Neural cell (in vitro differentiated cells): ENCODE data around the gene TRABD2B. TPM values are rescaled to one million over a fixed set of nuclear protein-coding genes. Genes with fewer than 3 reads are reported as not detected.

ENCODE experiments used
- H2AFZ ChIP-seq: fragments of 200-600, 300-800 bp; sonication (generic), shearing (Covaris generic); 2 replicates; pipeline ENCODE4 v1.6.0; 2014; ENCODE audit warnings: low read depth, mild to moderate bottlenecking, antibody characterized with exemption, low read length, moderate library complexity
- H3F3A ChIP-seq: fragments of 200-600 bp; shearing (Covaris generic); 2 replicates; pipeline ENCODE4 v1.6.1; 2016; ENCODE audit warnings: mild to moderate bottlenecking, moderate library complexity, mixed read lengths, antibody characterized with exemption, low read length; ENCODE audit not compliant: insufficient read depth, poor library complexity, severe bottlenecking
- H3K27ac ChIP-seq: fragments of 200-600, 300-800 bp; sonication (generic), shearing (Covaris generic); 2 replicates; pipeline ENCODE4 v1.5.1; 2014; ENCODE audit warnings: mild to moderate bottlenecking, low read length, moderate library complexity
- H3K27me3 ChIP-seq: fragments of 300-800, 200-600 bp; sonication (generic), shearing (Covaris generic); 2 replicates; pipeline ENCODE4 v1.6.0; 2014; ENCODE audit warnings: mild to moderate bottlenecking, low read depth, low read length, moderate library complexity; ENCODE audit not compliant: insufficient read depth
- H3K36me3 ChIP-seq: fragments of 300-800, 200-600 bp; sonication (generic), shearing (Covaris generic); 2 replicates; pipeline ENCODE4 v1.5.1; 2014; ENCODE audit warnings: mild to moderate bottlenecking, antibody characterized with exemption, low read length, moderate library complexity; ENCODE audit not compliant: insufficient read depth
- H3K4me2 ChIP-seq: fragments of 300-800, 200-600 bp; sonication (generic), shearing (Covaris generic); 2 replicates; pipeline ENCODE4 v1.6.0; 2014; ENCODE audit warnings: mild to moderate bottlenecking, low read length
- H3K4me3 ChIP-seq: fragments of 300-800, 200-600 bp; sonication (generic), shearing (Covaris generic); 2 replicates; pipeline ENCODE4 v1.5.1; 2014; ENCODE audit warnings: mild to moderate bottlenecking, low read length, moderate library complexity
- H3K79me2 ChIP-seq: fragments of 200-600 bp; shearing (Covaris generic); replicated peaks from 2 replicates; pipeline ENCODE4 v1.6.0; 2014; ENCODE audit warnings: mild to moderate bottlenecking, low read length, moderate library complexity; ENCODE audit not compliant: insufficient read depth
- H3K9ac ChIP-seq: fragments of 300-800, 200-600 bp; sonication (generic), shearing (Covaris generic); 2 replicates; pipeline ENCODE4 v1.6.1; 2016; ENCODE audit warnings: mild to moderate bottlenecking, low read length, mixed read lengths
- H3K9me2 ChIP-seq: fragments of 200-600 bp; shearing (Covaris generic); 2 replicates; pipeline ENCODE4 v1.6.1; 2016; ENCODE audit warnings: mild to moderate bottlenecking, low read length, mixed read lengths; ENCODE audit not compliant: insufficient read depth
- H3K9me3 ChIP-seq: fragments of 200-600, 300-800 bp; sonication (generic), shearing (Covaris generic); 2 replicates; pipeline ENCODE4 v1.6.1; 2016; ENCODE audit warnings: mild to moderate bottlenecking, mixed run types, low read length, moderate library complexity, mixed read lengths
- H4K20me1 ChIP-seq: fragments of 200-600 bp; shearing (Covaris generic); 2 replicates; pipeline ENCODE4 v1.6.1; 2016; ENCODE audit warnings: mild to moderate bottlenecking, mixed run types; ENCODE audit not compliant: insufficient read depth
- CTCF ChIP-seq: fragments of 450-650 bp; IDR thresholded peaks from 2 replicates; pipeline ENCODE4 v1.5.1; 2014; ENCODE audit warnings: antibody characterized with exemption, mild to moderate bottlenecking, moderate library complexity; ENCODE audit not compliant: poor library complexity, severe bottlenecking
- EP300 ChIP-seq: fragments of 450-650 bp; conservative IDR thresholded peaks from 2 replicates; pipeline ENCODE4 v1.6.1; 2014; ENCODE audit warnings: antibody characterized with exemption, mild to moderate bottlenecking, moderate library complexity; ENCODE audit not compliant: poor library complexity, severe bottlenecking
- EZH2 ChIP-seq: fragments of 200-600, 300-800 bp; shearing (Covaris generic), sonication (generic); IDR thresholded peaks from 2 replicates; pipeline ENCODE4 v1.6.1; 2014; ENCODE audit warnings: antibody characterized with exemption, low read length, borderline replicate concordance, mild to moderate bottlenecking; ENCODE audit not compliant: insufficient read depth, poor library complexity, severe bottlenecking
- MXI1 ChIP-seq: fragments of 450-650 bp; conservative IDR thresholded peaks from 2 replicates; pipeline ENCODE4 v1.6.1; 2014; ENCODE audit warnings: antibody characterized with exemption, mild to moderate bottlenecking; ENCODE audit not compliant: poor library complexity, severe bottlenecking
- POLR2AphosphoS5 ChIP-seq: IDR thresholded peaks from 2 replicates; pipeline ENCODE4 v1.6.1; 2012
- RAD21 ChIP-seq: fragments of 450-650 bp; conservative IDR thresholded peaks from 2 replicates; pipeline ENCODE4 v1.6.1; 2014; ENCODE audit warnings: antibody characterized with exemption, mild to moderate bottlenecking, moderate library complexity
- REST ChIP-seq: IDR thresholded peaks from 2 replicates; pipeline ENCODE4 v1.6.1; 2012; ENCODE audit warnings: borderline replicate concordance
- SMC3 ChIP-seq: fragments of 450-650 bp; conservative IDR thresholded peaks from 2 replicates; pipeline ENCODE4 v1.6.1; 2014; ENCODE audit warnings: antibody characterized with exemption, mild to moderate bottlenecking, moderate library complexity; ENCODE audit not compliant: poor library complexity
- TAF1 ChIP-seq: IDR thresholded peaks from 2 replicates; pipeline ENCODE4 v1.6.1; 2012; ENCODE audit warnings: low read depth
- polyA plus RNA-seq: library from polyadenylated mRNA; depleted of rRNA; stranded (reverse); fragments of >200 nt; gene quantifications from 2 replicates; pipeline ENCODE4 v1.2.3, GENCODE V29; 2014

Gene TRABD2B
- polyA plus RNA-seq, 1 donor from 2014 or later = 0.02 TPM

- Histone ChIP-seq H3F3A (no peaks in the 10 kb centered on the region), H4K20me1 (no peaks in the 10 kb centered on the region), H3K4me3 (no peak overlapping the region), H3K27ac (no peak overlapping the region), H3K9me3 (no peaks in the 10 kb centered on the region), H3K27me3 (peaks cover 19% of the 10 kb centered on the region), H3K9me2 (no peaks in the 10 kb centered on the region), H3K36me3 (no peaks in the 10 kb centered on the region), H3K4me2 (no peak overlapping the region), H2AFZ (no peak overlapping the region), H3K9ac (no peak overlapping the region), H3K79me2 (no peaks in the 10 kb centered on the region)
- TF ChIP-seq EP300 (no peak), POLR2AphosphoS5 (no peak), REST (no peak), TAF1 (no peak), RAD21 (no peak), EZH2 (no peak), MXI1 (no peak), SMC3 (no peak), CTCF (no peak)
Observed at GRCh38 chr1:47979724-47980123, 17.5 kb downstream of the TRABD2B start.

- Histone ChIP-seq H3F3A (no peaks in the 10 kb centered on the region), H2AFZ (no peak overlapping the region), H3K9me3 (no peaks in the 10 kb centered on the region), H3K27ac (no peak overlapping the region), H4K20me1 (no peaks in the 10 kb centered on the region), H3K9me2 (no peaks in the 10 kb centered on the region), H3K4me2 (no peak overlapping the region), H3K4me3 (no peak overlapping the region), H3K79me2 (no peaks in the 10 kb centered on the region), H3K9ac (no peak overlapping the region), H3K27me3 (peaks cover 7% of the 10 kb centered on the region), H3K36me3 (no peaks in the 10 kb centered on the region)
- TF ChIP-seq REST (no peak), SMC3 (no peak), EZH2 (no peak), POLR2AphosphoS5 (no peak), EP300 (no peak)
Observed at GRCh38 chr1:47978486-47978885, 18.7 kb downstream of the TRABD2B start.
